Adrenal gland (tissue), 12 donors: ENCODE data around the gene RPS6KA4. TPM values are rescaled to one million over a fixed set of nuclear protein-coding genes. Genes with fewer than 3 reads are reported as not detected.

ENCODE experiments used
- DNase-seq, 7 donors: peaks; one replicate each; pipeline ENCODE4 v3.0.0-alpha.2; 2019 to 2020
- H3K27ac ChIP-seq, 5 donors: fragments of 200-600 bp; sonication (generic) in 4 of 5; 1 replicate in 3 of 5; 2 replicates in 2 of 5; pipeline versions ENCODE4 v1.5.1 to v1.8.0; 2016 to 2020; ENCODE audit warnings: mild to moderate bottlenecking in 1 of 5
- H3K27me3 ChIP-seq: fragments of 200-600 bp; 2 replicates; pipeline ENCODE4 v1.8.0; 2021
- H3K36me3 ChIP-seq, 2 donors: fragments of 200-600 bp; replicated peaks in 1 of 2; 1 replicate in 1 of 2; 2 replicates in 1 of 2; pipeline versions ENCODE4 v1.5.1 to v1.8.0; 2018 to 2022
- H3K4me1 ChIP-seq, 2 donors: fragments of 200-600 bp; replicated peaks in 1 of 2; 1 replicate in 1 of 2; 2 replicates in 1 of 2; pipeline versions ENCODE4 v1.5.1 to v1.8.0; 2018 to 2021
- H3K4me3 ChIP-seq, 4 donors: fragments of 200-600 bp; sonication (generic) in 3 of 4; one replicate each; pipeline ENCODE4 v1.5.1; 2016 to 2018
- H3K9me3 ChIP-seq, 3 donors: fragments of 200-600 bp; sonication (generic) in 1 of 3; replicated peaks in 1 of 3; 1 replicate in 2 of 3; 2 replicates in 1 of 3; pipeline versions ENCODE4 v1.5.1 to v1.8.0; 2016 to 2021
- CTCF ChIP-seq, 6 experiments: fragments of 450-650 bp in 4 of 6; fragments of 200-600 bp in 2 of 6; sonication (generic) in 1 of 6; IDR thresholded peaks; 1 replicate in 5 of 6; 2 replicates in 1 of 6; pipeline versions ENCODE4 v1.5.1 to v1.8.0; 2016 to 2021; ENCODE audit warnings: antibody characterized with exemption in 6 of 6, mild to moderate bottlenecking in 2 of 6, moderate library complexity in 1 of 6
- POLR2A ChIP-seq, 2 donors: fragments of 450-650 bp; IDR thresholded peaks; one replicate each; pipeline ENCODE4 v1.6.1; 2017; ENCODE audit warnings: antibody characterized with exemption in 2 of 2, mild to moderate bottlenecking in 2 of 2, moderate library complexity in 1 of 2
- WGBS, 4 donors: extraction: QIAGEN DNeasy Blood & Tissue Kit in 2 of 4; methylation state at CpG; one replicate each; pipeline versions ENCODE4 v1.1.5 to v1.1.7; 2013 to 2017; 5-methylcytosine and 5-hydroxymethylcytosine counted together
- intact Hi-C, 2 donors: fragments of 100-400 bp; cut with DNase I; formaldehyde crosslinking; loops; one replicate each; pipeline versions ENCODE4 v1.14.1 to v1.15.0; 2022 to 2023
- polyA plus RNA-seq, 3 donors: library from polyadenylated mRNA; stranded (reverse); fragments of 200-250 nt in 2 of 3; fragments of 350-450 nt in 1 of 3; fragmentation: Illumina TruSeq in 1 of 3; extraction: RNeasy Lipid Tissue Mini Kit (QIAGEN cat#74804) in 1 of 3; gene quantifications; one replicate each; pipeline ENCODE4 v1.2.3, GENCODE V29; 2013 to 2014
- total RNA-seq, 9 donors: library from RNA; depleted of rRNA in 4 of 9; stranded (reverse); fragments of >200 nt in 4 of 9; fragments of 120-200 nt in 1 of 9; fragmentation: NEBNext Ultra II Directional in 1 of 9; extraction: Animal tissue kit (Norgen Biotek cat#: 25700) in 1 of 9; gene quantifications; one replicate each; pipeline versions ENCODE4 v1.1.0 to v1.2.4, GENCODE V29; 2013 to 2023
- donor health status: healthy with polysubstance abuse.
- donor health status: Bipolar disorder and iron deficiency.
- donor health status: DM: yes; HTN: yes; CAD: no.
- donor health status: DM: no; HTN: no; CAD: no.
- donor health status: DM: no; HTN: no; CAD: no.
- donor health status: DM: yes; HTN: yes; CAD: no.

RPS6KA4 gene
- total and polyA plus RNA-seq, 12 donors: 4.9 to 89.3 (median 26.3) TPM

- 0 to 1% (median 0%) methylated on average over 18 to 43 of the region's 43 CpGs for WGBS, 4 donors
- H3K36me3 ChIP-seq: peaks cover 0 to 32% of the 10 kb centered on the region in 2 donors
- DNase-seq: peak; percentile 96 to 99 (median 99)
- intact Hi-C loops: no loop called here
- no peaks in the 10 kb centered on the region for H3K9me3 ChIP-seq
- peak within 1 kb of the TSS; percentile 87 to 100 (median 98) for H3K27ac ChIP-seq
- H3K4me3 ChIP-seq: peak within 1 kb of the TSS; percentile 41 to 92 (median 79)
- no peaks in the 10 kb centered on the region for H3K27me3 ChIP-seq
- peaks cover 10 to 20% of the 10 kb centered on the region in 2 donors for H3K4me1 ChIP-seq
- TF ChIP-seq CTCF (IDR thresholded peaks at IDR 0.05): no peak
- peak; percentile 77 to 92 for TF ChIP-seq POLR2A (IDR thresholded peaks at IDR 0.05)
Measured at GRCh38 chr11:64317325-64317960, 41.5 kb upstream of the RPS6KA4 start, which contains the start of gene TRMT112. TSS of gene TRMT112 (minus strand) at chr11:64317559. CDS start at chr11:64317526, 33 bp downstream.

GRCh38 chr11:64317961-64318765 is 40.8 kb upstream of the RPS6KA4 start, which contains the start of gene PRDX5:
TSS of gene PRDX5 (plus strand) at chr11:64318121. CDS start at chr11:64318216, 95 bp downstream.
- Histone ChIP-seq H3K4me1 (peaks cover 10 to 20% of the 10 kb centered on the region in 2 donors), H3K4me3 (peak within 1 kb of the TSS; percentile 41 to 92 (median 79)), H3K27ac (peak within 1 kb of the TSS; percentile 87 to 100 (median 98)), H3K9me3 (no peaks in the 10 kb centered on the region), H3K36me3 (peaks cover 0 to 36% of the 10 kb centered on the region in 2 donors), H3K27me3 (no peaks in the 10 kb centered on the region)
- DNase-seq: peak; percentile 96 to 99 (median 98)
- peak; percentile 91 to 96 for TF ChIP-seq POLR2A (IDR thresholded peaks at IDR 0.05)
- TF ChIP-seq CTCF (IDR thresholded peaks at IDR 0.05): peak in 5 of 6 experiments; percentile 41 to 49 (median 45)
- 0 to 1% (median 1%) methylated on average over 21 to 61 of the region's 61 CpGs for WGBS, 4 donors
- intact Hi-C loops: no loop called here

GRCh38 chr11:64318766-64319761 is 39.9 kb upstream of the RPS6KA4 start:
- H3K9me3 ChIP-seq: no peaks in the 10 kb centered on the region
- intact Hi-C loops: no loop called here
- no peaks in the 10 kb centered on the region for H3K27me3 ChIP-seq
- WGBS, 4 donors: 20 to 33% (median 22%) methylated on average over 13 to 19 of the region's 19 CpGs
- peak overlapping the region; percentile 87 to 100 (median 98) for H3K27ac ChIP-seq
- peak overlapping the region; percentile 15 to 92 (median 79) for H3K4me3 ChIP-seq
- TF ChIP-seq CTCF (IDR thresholded peaks at IDR 0.05) (no peak), POLR2A (IDR thresholded peaks at IDR 0.05) (no peak)
- H3K4me1 ChIP-seq: peaks cover 10 to 20% of the 10 kb centered on the region in 2 donors
- DNase-seq: peak in 4 of 7 donors; percentile 39 to 59 (median 48)
- peaks cover 0 to 35% of the 10 kb centered on the region in 2 donors for H3K36me3 ChIP-seq
